HG03095 (cell line): ENCODE measurements around the gene MYCN.

Experiments used
- ATAC-seq: cut with Tn5 transposase; IDR thresholded peaks from one replicate; pipeline ENCODE4 v1.9.1; 2021; ENCODE audit warnings: moderate library complexity; ENCODE audit not compliant: unreplicated experiment

MYCN gene

GRCh38 chr2:15992457-15993231, 52.3 kb downstream of the MYCN start:
- ATAC-seq: no peak

GRCh38 chr2:15993232-15993610, 52.9 kb downstream of the MYCN start:
- no peak for ATAC-seq

- ATAC-seq: no peak
Observed at GRCh38 chr2:15993666-15994065, 53.3 kb downstream of the MYCN start.

- no peak for ATAC-seq
Observed at GRCh38 chr2:15995603-15996002, 55.3 kb downstream of the MYCN start.
